ENCODE measurements around the gene PCDHGB5. TPM values are rescaled to one million over a fixed set of nuclear protein-coding genes. Genes with fewer than 3 reads are reported as not detected.
"Not testable (repeated sequence)": the region's sequence is repeated elsewhere in the genome, so short reads cannot be mapped to it uniquely, and the experiment has no call there.

The PCDHGB5 gene
- total RNA-seq, 2 experiments from 2014 or later: 0.16 TPM; not detected in 1

DNA sequence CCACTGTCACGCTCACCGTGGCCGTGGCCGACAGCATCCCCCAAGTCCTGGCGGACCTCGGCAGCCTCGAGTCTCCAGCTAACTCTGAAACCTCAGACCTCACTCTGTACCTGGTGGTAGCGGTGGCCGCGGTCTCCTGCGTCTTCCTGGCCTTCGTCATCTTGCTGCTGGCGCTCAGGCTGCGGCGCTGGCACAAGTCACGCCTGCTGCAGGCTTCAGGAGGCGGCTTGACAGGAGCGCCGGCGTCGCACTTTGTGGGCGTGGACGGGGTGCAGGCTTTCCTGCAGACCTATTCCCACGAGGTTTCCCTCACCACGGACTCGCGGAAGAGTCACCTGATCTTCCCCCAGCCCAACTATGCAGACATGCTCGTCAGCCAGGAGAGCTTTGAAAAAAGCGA, 35.0 kb downstream of the PCDHGB5 start:
- CTCF ChIA-PET, POLR2A ChIA-PET, DNase-seq, H3K27ac Mint-ChIP-seq, H3K4me3 Mint-ChIP-seq, ATAC-seq: not testable (repeated sequence)
- Mint-ChIP-seq H3K4me1 (ENCODE audit: low read depth) (peaks cover 18% of the 10 kb centered on the region), H3K36me3 (ENCODE audit: low read depth) (peaks cover 21% of the 10 kb centered on the region), H3K27me3 (ENCODE audit: low read depth) (peaks cover 33% of the 10 kb centered on the region), H3K9me3 (ENCODE audit: insufficient read depth) (peaks cover 33% of the 10 kb centered on the region)

DNA sequence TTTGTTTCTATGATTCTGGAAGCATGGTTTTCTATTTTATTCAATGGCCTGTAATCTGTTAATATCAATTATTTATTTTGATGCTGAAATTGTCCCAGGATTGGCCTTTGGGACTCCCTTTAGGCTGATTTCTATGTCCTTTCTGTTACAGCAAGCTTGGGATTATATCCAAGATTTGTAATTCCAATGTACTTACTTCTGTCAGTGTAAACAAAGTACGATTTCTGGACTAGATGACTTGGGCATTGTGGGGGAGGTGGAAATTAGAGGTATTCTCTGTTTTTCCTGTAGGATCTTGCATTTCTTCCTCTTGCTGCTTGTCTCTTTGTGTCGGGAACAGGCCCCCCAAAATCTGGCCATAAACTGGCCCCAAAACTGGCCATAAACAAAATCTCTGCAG, 36.3 kb downstream of the PCDHGB5 start:
- no peak overlapping the region for H3K27ac Mint-ChIP-seq
- DNase-seq (no peak), ATAC-seq (no peak)
- peaks cover 28% of the 10 kb centered on the region for H3K9me3 Mint-ChIP-seq (ENCODE audit: insufficient read depth)
- POLR2A ChIA-PET: no interaction called here
- H3K4me1 Mint-ChIP-seq (ENCODE audit: low read depth): peaks cover 18% of the 10 kb centered on the region
- no peak overlapping the region for H3K4me3 Mint-ChIP-seq
- CTCF ChIA-PET: no interaction called here
- H3K27me3 Mint-ChIP-seq (ENCODE audit: low read depth): peaks cover 29% of the 10 kb centered on the region
- H3K36me3 Mint-ChIP-seq (ENCODE audit: low read depth): peaks cover 18% of the 10 kb centered on the region

DNA sequence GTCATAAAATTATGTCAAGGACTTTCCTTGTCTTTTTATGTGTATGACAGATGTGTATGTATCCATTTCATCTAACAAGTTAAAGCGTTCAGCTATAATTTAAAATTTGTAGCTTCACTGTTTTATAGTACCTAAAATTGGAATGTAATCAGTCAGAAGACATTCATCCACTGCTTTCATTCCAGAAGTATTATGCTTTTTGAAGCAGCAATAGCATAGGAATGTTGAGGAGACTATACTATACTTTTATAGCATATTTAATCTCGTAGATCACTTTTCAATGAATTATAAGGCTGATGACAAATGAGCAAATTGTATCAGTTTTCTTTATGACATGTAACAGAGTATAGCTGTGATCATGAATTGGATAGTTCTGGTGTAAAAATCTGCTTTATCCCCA, 39.5 kb downstream of the PCDHGB5 start:
- peaks cover 7% of the 10 kb centered on the region for H3K9me3 Mint-ChIP-seq (ENCODE audit: insufficient read depth)
- peaks cover 2% of the 10 kb centered on the region for H3K4me1 Mint-ChIP-seq (ENCODE audit: low read depth)
- ChIA-PET CTCF (interaction anchor here (1.7 kb wide), 1 partner anchor 24 kb away, joined by 5 read pairs; the partner anchor contains the start of gene PCDHGA10), POLR2A (no interaction called here)
- H3K36me3 Mint-ChIP-seq (ENCODE audit: low read depth): peaks cover 2% of the 10 kb centered on the region
- ATAC-seq (no peak), DNase-seq (no peak)
- H3K27me3 Mint-ChIP-seq (ENCODE audit: low read depth): peaks cover 10% of the 10 kb centered on the region
- no peak overlapping the region for H3K4me3 Mint-ChIP-seq
- H3K27ac Mint-ChIP-seq: no peak overlapping the region

DNA sequence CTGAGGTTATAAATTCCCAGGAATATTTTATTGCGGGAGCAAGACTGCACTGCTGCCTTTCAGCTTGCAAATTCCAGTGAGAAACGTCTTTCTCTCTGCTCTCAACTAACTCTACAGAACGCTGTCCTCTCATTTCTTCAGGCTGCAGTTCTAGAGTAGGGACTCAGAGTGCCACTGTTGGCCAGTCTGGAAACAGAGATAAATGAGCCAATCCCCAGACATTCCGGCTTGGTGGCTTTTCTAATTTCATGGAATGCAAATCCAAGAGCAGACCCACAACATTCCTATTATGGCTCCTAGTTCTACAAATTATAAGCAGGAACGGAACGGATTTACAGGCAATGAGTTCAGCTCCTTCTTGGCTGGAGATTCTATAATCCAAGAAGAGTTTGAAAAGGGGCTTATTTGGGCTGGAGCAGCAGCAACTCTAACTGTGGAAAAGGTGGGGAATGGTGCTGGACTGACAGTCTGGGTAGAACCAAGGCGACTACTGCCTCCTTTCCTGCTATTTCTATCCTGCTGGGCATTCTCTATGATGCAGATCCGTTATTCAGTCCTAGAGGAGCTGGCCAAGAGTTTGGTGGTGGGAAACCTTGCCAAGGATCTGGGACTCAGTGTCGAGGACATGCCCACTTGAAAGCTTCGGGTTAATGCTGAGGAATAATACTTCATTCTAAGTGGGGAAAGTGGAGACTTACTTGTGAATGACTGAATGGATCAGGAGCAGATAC, 41.8 kb downstream of the PCDHGB5 start:
- no peak for DNase-seq
- CTCF ChIA-PET: no interaction called here
- no peaks in the 10 kb centered on the region for H3K4me1 Mint-ChIP-seq (ENCODE audit: low read depth)
- POLR2A ChIA-PET: no interaction called here
- H3K9me3 Mint-ChIP-seq (ENCODE audit: insufficient read depth): no peaks in the 10 kb centered on the region
- no peak overlapping the region for H3K27ac Mint-ChIP-seq
- no peak for ATAC-seq
- H3K4me3 Mint-ChIP-seq: no peak overlapping the region
- no peaks in the 10 kb centered on the region for H3K36me3 Mint-ChIP-seq (ENCODE audit: low read depth)
- no peaks in the 10 kb centered on the region for H3K27me3 Mint-ChIP-seq (ENCODE audit: low read depth)

DNA sequence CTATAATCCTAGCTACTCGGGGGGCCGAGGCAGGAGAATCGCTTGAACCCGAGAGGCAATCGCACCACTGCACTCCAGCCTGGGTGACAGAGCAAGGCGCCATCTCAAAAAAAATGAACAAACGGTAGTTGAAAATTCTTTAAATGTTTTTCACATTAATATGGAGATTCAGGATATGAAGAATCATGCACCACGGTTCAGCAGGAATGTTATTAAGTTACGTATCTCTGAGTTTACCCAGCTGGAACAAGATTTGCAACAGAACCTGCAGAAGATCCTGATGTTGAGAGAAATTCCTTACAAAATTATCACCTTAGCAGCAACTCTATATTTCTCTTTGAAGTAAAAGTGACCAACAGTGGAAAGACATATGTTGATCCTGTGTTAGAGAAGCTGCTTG, 42.6 kb downstream of the PCDHGB5 start:
- H3K36me3 Mint-ChIP-seq (ENCODE audit: low read depth): no peaks in the 10 kb centered on the region
- ChIA-PET CTCF (interaction anchor here (1.0 kb wide), 1 partner anchor 10 kb away, joined by 4 read pairs; the partner anchor contains the start of gene PCDHGA12), POLR2A (no interaction called here)
- peaks cover 1% of the 10 kb centered on the region for H3K27me3 Mint-ChIP-seq (ENCODE audit: low read depth)
- no peaks in the 10 kb centered on the region for H3K9me3 Mint-ChIP-seq (ENCODE audit: insufficient read depth)
- no peak for ATAC-seq
- H3K4me1 Mint-ChIP-seq (ENCODE audit: low read depth): no peaks in the 10 kb centered on the region
- no peak overlapping the region for H3K27ac Mint-ChIP-seq
- DNase-seq: no peak
- no peak overlapping the region for H3K4me3 Mint-ChIP-seq

DNA sequence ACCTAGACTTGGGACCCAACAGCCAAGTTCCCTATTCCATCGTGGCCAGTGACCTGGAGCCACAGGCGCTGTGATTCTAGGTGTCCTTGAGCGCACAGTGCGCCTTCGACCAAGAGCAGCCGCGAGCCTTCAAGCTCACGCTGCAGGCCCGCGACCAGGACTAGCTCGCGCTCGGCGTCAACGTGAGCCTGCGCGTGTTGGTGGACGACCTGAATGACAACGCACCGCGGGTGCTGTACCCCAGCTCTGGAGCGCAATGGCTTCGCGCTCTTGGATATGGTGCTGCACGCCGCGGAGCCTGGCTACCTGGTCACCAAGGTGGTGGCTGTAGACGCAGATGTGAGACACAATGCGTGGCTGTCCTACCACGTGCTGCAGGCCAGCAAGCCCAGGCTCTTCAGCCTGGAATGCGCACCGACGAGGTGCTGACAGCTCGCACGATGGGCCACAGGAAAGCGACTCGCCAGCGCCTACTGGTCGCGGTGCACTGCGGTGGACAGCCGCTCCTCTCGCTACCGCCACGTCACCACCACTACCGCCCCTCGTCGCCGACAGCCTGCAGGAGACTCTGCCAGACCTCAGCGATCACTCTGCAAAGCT, 43.9 kb downstream of the PCDHGB5 start:
- H3K27ac Mint-ChIP-seq: no peak overlapping the region
- H3K36me3 Mint-ChIP-seq (ENCODE audit: low read depth): no peaks in the 10 kb centered on the region
- H3K4me1 Mint-ChIP-seq (ENCODE audit: low read depth): no peaks in the 10 kb centered on the region
- no peak overlapping the region for H3K4me3 Mint-ChIP-seq
- peaks cover 2% of the 10 kb centered on the region for H3K27me3 Mint-ChIP-seq (ENCODE audit: low read depth)
- ChIA-PET POLR2A (no interaction called here), CTCF (no interaction called here)
- DNase-seq: no peak
- no peak for ATAC-seq
- no peaks in the 10 kb centered on the region for H3K9me3 Mint-ChIP-seq (ENCODE audit: insufficient read depth)

Other genes starting within 250 kb of the PCDHGB5 start
- not detected for gene PCDHB6, start 247.9 kb upstream of the PCDHGB5 start, total RNA-seq
- not detected for gene PCDHB7, start 225.3 kb upstream of the PCDHGB5 start, total RNA-seq
- not detected for gene PCDHB8, start 220.2 kb upstream of the PCDHGB5 start, total RNA-seq
- gene PCDHB16, start 215.6 kb upstream of the PCDHGB5 start, total RNA-seq: not detected
- gene PCDHB9, start 210.8 kb upstream of the PCDHGB5 start, total RNA-seq: not detected
- gene PCDHB10, start 205.6 kb upstream of the PCDHGB5 start, total RNA-seq: not detected
- not detected for gene PCDHB11, start 198.3 kb upstream of the PCDHGB5 start, total RNA-seq
- not detected for gene PCDHB12, start 189.2 kb upstream of the PCDHGB5 start, total RNA-seq
- gene PCDHB13, start 184.0 kb upstream of the PCDHGB5 start, total RNA-seq: not detected
- not detected for gene PCDHB14, start 174.6 kb upstream of the PCDHGB5 start, total RNA-seq
- not detected for gene PCDHB15, start 152.6 kb upstream of the PCDHGB5 start, total RNA-seq
- gene SLC25A2, start 93.9 kb upstream of the PCDHGB5 start, total RNA-seq: under 1 TPM; 0.39 to 0.84 TPM
- gene TAF7, start 77.2 kb upstream of the PCDHGB5 start, total RNA-seq: 10 to 100 TPM; 65.5 to 67.0 TPM
- gene PCDHGA1, start 67.4 kb upstream of the PCDHGB5 start, total RNA-seq: not detected
- gene PCDHGA2, start 59.2 kb upstream of the PCDHGB5 start, total RNA-seq: not detected
- gene PCDHGA3, start 54.1 kb upstream of the PCDHGB5 start, total RNA-seq: not detected
- not detected for gene PCDHGB1, start 47.8 kb upstream of the PCDHGB5 start, total RNA-seq
- gene PCDHGA4, start 42.9 kb upstream of the PCDHGB5 start, total RNA-seq: under 1 TPM in 1 of 2 experiments, not detected in 1; 0.10 TPM
- gene PCDHGB2, start 38.0 kb upstream of the PCDHGB5 start, total RNA-seq: under 1 TPM; 0.13 TPM
- under 1 TPM; 0.05 to 0.11 TPM for gene PCDHGA5, start 33.8 kb upstream of the PCDHGB5 start, total RNA-seq
- under 1 TPM; 0.16 to 0.26 TPM for gene PCDHGB3, start 27.7 kb upstream of the PCDHGB5 start, total RNA-seq
- under 1 TPM; 0.08 to 0.11 TPM for gene PCDHGA6, start 24.1 kb upstream of the PCDHGB5 start, total RNA-seq
- gene PCDHGA7, start 15.2 kb upstream of the PCDHGB5 start, total RNA-seq: not detected
- not detected for gene PCDHGB4, start 10.2 kb upstream of the PCDHGB5 start, total RNA-seq
- not detected for gene PCDHGA8, start 5.3 kb upstream of the PCDHGB5 start, total RNA-seq
- gene PCDHGA9, start 4.8 kb downstream of the PCDHGB5 start, total RNA-seq: under 1 TPM in 1 of 2 experiments, not detected in 1; 0.08 TPM
- not detected for gene PCDHGB6, start 10.1 kb downstream of the PCDHGB5 start, total RNA-seq
- gene PCDHGA10, start 15.0 kb downstream of the PCDHGB5 start, total RNA-seq: not detected
- not detected for gene PCDHGB7, start 19.7 kb downstream of the PCDHGB5 start, total RNA-seq
- gene PCDHGA11, start 23.1 kb downstream of the PCDHGB5 start, total RNA-seq: under 1 TPM in 1 of 2 experiments, not detected in 1; 0.05 TPM
- gene PCDHGA12, start 32.6 kb downstream of the PCDHGB5 start, total RNA-seq: not detected
- not detected for gene PCDHGC3, start 78.0 kb downstream of the PCDHGB5 start, total RNA-seq
- gene PCDHGC4, start 87.1 kb downstream of the PCDHGB5 start, total RNA-seq: not detected
- gene PCDHGC5, start 91.1 kb downstream of the PCDHGB5 start, total RNA-seq: not detected
- 100 to 1,000 TPM; 281 to 286 TPM for gene DIAPH1, start 221.1 kb downstream of the PCDHGB5 start, total RNA-seq
- gene HDAC3, start 238.9 kb downstream of the PCDHGB5 start, total RNA-seq: 10 to 100 TPM; 88.1 to 91.8 TPM
- 10 to 100 TPM; 36.9 to 37.1 TPM for gene RELL2, start 239.1 kb downstream of the PCDHGB5 start, total RNA-seq

All from activated CD8-positive, alpha-beta T cell treated with anti-CD3 and anti-CD28 coated beads, Interleukin-2, amount 10 ng/mL, durations not matched to agents 7 days and 5 days (primary cell).